HEK293T (cell line): ENCODE results near the gene TUBB4B.
"Not testable (repeated sequence)": the region's sequence is repeated elsewhere in the genome, so short reads cannot be mapped to it uniquely, and the experiment has no call there.

Experiments
- CTCF ChIA-PET: fragments of 350-600 bp; formaldehyde crosslinking; extraction: SDS; loops from one replicate; lab custom pipeline; 2021; ENCODE audit warnings: antibody characterized with exemption, inconsistent platforms; lab: Yijun Ruan, JAX
- POLR2A ChIA-PET: fragments of 350-600 bp; formaldehyde crosslinking; extraction: SDS; loops from one replicate; lab custom pipeline; 2020; ENCODE audit warnings: antibody characterized with exemption, inconsistent platforms; lab: Yijun Ruan, JAX
- DNase-seq: peaks from one replicate; pipeline ENCODE4 v3.0.0; 2012; ENCODE audit warnings: mixed read lengths; ENCODE audit errors: extremely low spot score
- ARNT ChIP-seq: fragments of 450-650 bp; IDR thresholded peaks from 2 replicates; pipeline ENCODE4 v1.6.1; 2017; ENCODE audit warnings: mild to moderate bottlenecking
- BHLHE40 ChIP-seq: fragments of 450-650 bp; IDR thresholded peaks from 2 replicates; pipeline ENCODE4 v1.6.1; 2016; ENCODE audit warnings: mild to moderate bottlenecking, moderate library complexity, borderline replicate concordance
- CTBP1 ChIP-seq: fragments of 450-650 bp; IDR thresholded peaks from 2 replicates; pipeline ENCODE4 v1.6.1; 2016; ENCODE audit warnings: borderline replicate concordance
- ELF4 ChIP-seq: fragments of 450-650 bp; IDR thresholded peaks from 2 replicates; pipeline ENCODE4 v1.6.1; 2017; ENCODE audit warnings: antibody characterized with exemption
- FOXA1 ChIP-seq: fragments of 450-650 bp; IDR thresholded peaks from 2 replicates; pipeline ENCODE4 v1.6.1; 2016; ENCODE audit warnings: mild to moderate bottlenecking
- FOXK2 ChIP-seq: fragments of 450-650 bp; IDR thresholded peaks from 2 replicates; pipeline ENCODE4 v1.6.1; 2016; ENCODE audit warnings: mild to moderate bottlenecking
- FOXM1 ChIP-seq: fragments of 450-650 bp; IDR thresholded peaks from 2 replicates; pipeline ENCODE4 v1.6.1; 2017; ENCODE audit warnings: mild to moderate bottlenecking, borderline replicate concordance
- HDGF ChIP-seq: fragments of 450-650 bp; IDR thresholded peaks from 2 replicates; pipeline ENCODE4 v1.6.1; 2017; ENCODE audit warnings: antibody characterized with exemption, borderline replicate concordance
- L3MBTL2 ChIP-seq: fragments of 450-650 bp; conservative IDR thresholded peaks from 2 replicates; pipeline ENCODE4 v1.6.1; 2016; ENCODE audit warnings: mild to moderate bottlenecking
- LEF1 ChIP-seq: fragments of 450-650 bp; IDR thresholded peaks from 2 replicates; pipeline ENCODE4 v1.6.1; 2017; ENCODE audit warnings: mild to moderate bottlenecking, borderline replicate concordance
- NFRKB ChIP-seq: fragments of 450-650 bp; IDR thresholded peaks from 2 replicates; pipeline ENCODE4 v1.6.1; 2016; ENCODE audit warnings: mild to moderate bottlenecking, moderate library complexity
- SP1 ChIP-seq: fragments of 450-650 bp; IDR thresholded peaks from 2 replicates; pipeline ENCODE4 v1.6.1; 2017
- SUZ12 ChIP-seq: fragments of 450-650 bp; IDR thresholded peaks from 2 replicates; pipeline ENCODE4 v1.6.1; 2016; ENCODE audit warnings: mild to moderate bottlenecking
- TARDBP ChIP-seq: fragments of 450-650 bp; IDR thresholded peaks from 2 replicates; pipeline ENCODE4 v1.6.1; 2016
- ZNF384 ChIP-seq: fragments of 450-650 bp; IDR thresholded peaks from 2 replicates; pipeline ENCODE4 v1.6.1; 2016
- TF ChIP-seq, protein P1 (sequence below): fragments of 450-650 bp; IDR thresholded peaks from 2 replicates; pipeline ENCODE4 v1.6.1; 2016

TUBB4B gene

DNA sequence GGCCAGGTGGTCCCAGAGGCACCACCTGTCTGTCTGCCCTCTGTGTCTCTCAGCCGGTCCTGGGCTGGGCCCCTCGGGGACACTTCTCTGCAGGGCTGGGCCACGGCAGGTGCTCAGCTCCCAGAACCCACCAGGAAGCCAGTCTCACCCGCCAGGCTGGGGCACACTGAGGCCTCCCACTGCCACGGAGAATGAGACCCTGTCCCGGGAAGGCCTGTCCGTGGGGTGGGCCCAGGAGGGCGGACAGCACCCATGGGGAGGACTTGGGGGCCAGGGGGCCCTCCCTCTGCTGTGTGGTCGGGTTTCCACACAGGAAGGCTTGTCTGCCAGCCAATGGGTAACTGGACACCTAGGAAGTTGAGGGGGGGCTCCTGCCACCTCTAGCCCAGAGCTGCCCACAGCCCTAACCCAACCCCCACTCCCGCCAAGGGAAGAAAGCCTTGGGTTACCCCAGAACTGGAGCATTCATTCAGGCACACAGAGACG, 4.1 kb upstream of the TUBB4B start:
- TF ChIP-seq CTBP1 (no peak), SUZ12 (no peak), TARDBP (no peak), FOXM1 (no peak), HDGF (no peak), ELF4 (no peak), FOXK2 (no peak), LEF1 (no peak), SP1 (no peak), BHLHE40 (no peak), NFRKB (no peak), FOXA1 (no peak), L3MBTL2 (no peak), ARNT (no peak), ZNF384 (no peak)
- TF ChIP-seq, protein P1, sequence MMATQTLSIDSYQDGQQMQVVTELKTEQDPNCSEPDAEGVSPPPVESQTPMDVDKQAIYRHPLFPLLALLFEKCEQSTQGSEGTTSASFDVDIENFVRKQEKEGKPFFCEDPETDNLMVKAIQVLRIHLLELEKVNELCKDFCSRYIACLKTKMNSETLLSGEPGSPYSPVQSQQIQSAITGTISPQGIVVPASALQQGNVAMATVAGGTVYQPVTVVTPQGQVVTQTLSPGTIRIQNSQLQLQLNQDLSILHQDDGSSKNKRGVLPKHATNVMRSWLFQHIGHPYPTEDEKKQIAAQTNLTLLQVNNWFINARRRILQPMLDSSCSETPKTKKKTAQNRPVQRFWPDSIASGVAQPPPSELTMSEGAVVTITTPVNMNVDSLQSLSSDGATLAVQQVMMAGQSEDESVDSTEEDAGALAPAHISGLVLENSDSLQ = no peak
- ChIA-PET POLR2A (interaction anchor here (0.7 to 2.3 kb wide), 7 partner anchors 12 to 150 kb away, joined by 3 to 10 read pairs (median 5); partner anchors contain the start of genes CYSRT1 and MAN1B1), CTCF (interaction anchor here (0.6 to 1.3 kb wide), 22 partner anchors 9 to 629 kb away, joined by 3 to 9 read pairs (median 4); partner anchors contain the start of genes CYSRT1, RNF224 and SAPCD2)
- no peak for DNase-seq

DNA sequence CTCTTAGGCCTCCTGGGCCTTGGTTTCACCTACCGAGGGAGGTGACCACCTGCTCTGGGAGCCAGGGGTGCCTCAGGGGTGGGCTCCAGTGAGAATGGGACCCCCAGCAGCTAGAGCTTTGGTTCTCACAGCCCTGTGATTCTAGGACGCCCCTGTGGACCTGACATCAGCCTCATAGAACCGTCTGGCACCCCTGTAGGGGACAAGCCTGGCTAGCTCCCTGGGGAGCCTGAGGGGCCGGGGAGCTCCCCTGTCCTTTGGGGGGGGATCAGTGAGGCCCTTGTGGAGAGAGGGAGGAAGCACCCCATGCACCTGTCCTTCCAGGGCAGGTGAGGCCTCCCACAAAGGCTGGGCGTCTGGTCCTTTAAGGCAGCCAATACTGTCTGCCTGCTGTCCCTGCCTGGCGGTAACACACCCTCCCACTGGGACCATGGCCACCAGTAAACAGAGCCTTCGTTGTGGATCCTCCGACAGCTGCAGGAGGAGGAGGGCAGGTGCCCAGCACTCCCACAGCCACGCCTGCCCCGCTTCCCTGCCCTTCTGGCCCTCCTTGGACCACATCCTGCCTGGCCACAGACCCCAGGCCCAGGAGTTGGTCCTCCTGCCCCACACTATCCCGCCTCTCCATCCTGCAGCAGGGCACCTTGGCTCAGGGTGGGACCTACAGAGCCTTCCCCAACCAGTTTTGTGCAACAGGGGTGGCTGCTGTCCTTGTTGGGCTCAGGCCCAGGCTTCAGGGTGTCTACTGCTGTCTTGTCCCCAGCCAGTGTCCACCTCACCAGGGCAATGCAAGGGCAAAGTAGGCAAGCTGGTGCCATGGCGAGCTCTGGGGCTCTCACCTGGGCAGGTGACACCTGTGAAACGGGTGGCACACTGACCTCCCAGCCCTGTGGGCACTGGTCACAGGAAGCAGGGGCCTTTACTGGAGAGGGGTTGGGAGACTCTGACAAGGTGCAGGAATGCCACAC, 3.0 kb upstream of the TUBB4B start:
- CTCF ChIA-PET = interaction anchor here (1.3 to 1.5 kb wide), 2 partner anchors 15 to 25 kb away, joined by 3 to 9 read pairs; no protein-coding TSS in a partner anchor
- POLR2A ChIA-PET = interaction anchor here (1.0 to 2.3 kb wide), 6 partner anchors 12 to 108 kb away, joined by 3 to 10 read pairs (median 4); partner anchors contain the start of gene SSNA1
- no peak for DNase-seq

DNA sequence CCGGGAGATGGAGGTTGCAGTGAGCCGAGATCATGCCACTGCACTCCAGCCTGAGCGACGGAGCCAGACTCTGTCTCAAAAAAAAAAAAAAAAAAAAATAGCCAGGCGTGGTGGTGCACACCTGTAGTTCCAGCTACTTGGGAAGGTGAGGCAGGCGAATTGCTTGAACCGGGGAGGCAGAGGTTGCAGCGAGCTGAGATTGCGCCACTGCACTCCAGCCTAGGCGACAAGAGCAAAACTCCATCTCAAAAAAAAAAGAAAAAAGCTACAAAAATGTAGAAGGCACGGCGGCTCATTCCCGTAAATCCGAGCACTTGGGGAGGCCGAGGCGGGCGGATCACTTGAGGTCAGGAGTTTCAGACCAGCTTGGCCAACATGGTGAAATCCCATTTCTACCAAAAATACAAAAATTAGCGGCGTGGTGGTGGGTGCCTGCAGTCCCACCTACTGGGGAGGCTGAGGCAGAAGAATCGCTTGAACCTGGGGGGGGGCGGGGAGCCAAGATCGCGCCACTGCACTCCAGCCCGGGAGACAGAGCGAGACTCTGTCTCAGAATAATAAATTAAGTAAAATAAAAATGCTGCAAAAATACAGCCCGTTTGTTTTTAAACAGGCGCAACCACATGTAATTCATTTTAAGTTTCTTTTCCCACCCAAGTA, 1.4 kb upstream of the TUBB4B start:
- CTCF ChIA-PET = interaction anchor here (0.7 to 1.5 kb wide), 4 partner anchors 12 to 169 kb away, joined by 3 to 9 read pairs (median 3); partner anchors contain the start of gene RNF224
- not testable (repeated sequence) for DNase-seq
- POLR2A ChIA-PET = interaction anchor here (0.7 to 2.2 kb wide), 15 partner anchors 14 to 220 kb away, joined by 3 to 90 read pairs (median 8); partner anchors contain the start of genes MAN1B1, NELFB, NSMF and RNF208

More for the DNA sequence above, 3.0 kb upstream of the TUBB4B start:
- TF ChIP-seq HDGF (no peak), ARNT (no peak), FOXM1 (no peak), FOXA1 (no peak), FOXK2 (no peak), NFRKB (no peak), ZNF384 (no peak)
- TF ChIP-seq, protein P1 = no peak

DNA sequence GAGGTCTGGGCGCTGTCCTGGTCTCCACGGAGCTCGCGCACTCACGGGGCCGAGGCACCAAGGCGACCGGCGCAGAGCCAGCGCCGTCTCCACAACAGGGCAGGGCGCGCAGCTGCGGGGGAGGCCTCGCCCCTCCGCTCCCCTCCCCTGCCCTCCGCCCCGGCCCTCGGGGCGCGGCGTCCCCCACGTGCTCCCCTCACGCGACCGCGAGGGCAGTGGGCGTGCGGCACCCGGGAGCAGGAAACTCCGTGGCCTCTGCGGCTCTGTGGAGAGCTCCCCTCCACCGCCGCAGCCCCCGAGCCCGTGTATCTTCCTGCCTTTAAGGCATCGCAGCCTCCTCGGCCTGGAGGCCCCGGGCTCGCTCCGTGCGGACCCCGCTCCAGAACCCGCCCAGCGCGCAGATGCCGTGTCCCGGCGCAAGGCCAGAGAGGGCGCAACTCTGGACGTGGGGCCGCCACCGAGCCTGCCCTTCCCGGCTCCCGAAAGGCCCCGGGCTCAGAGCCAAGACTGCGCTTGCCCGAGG, 708 bp upstream of the TUBB4B start:
- DNase-seq = peak; percentile 45
- ChIA-PET POLR2A (interaction anchor here (0.6 to 2.2 kb wide), 30 partner anchors 13 to 219 kb away, joined by 3 to 90 read pairs (median 5); partner anchors contain the start of genes CYSRT1, LRRC26, MAN1B1 and NELFB), CTCF (interaction anchor here (0.7 to 1.2 kb wide), 3 partner anchors 13 to 169 kb away, joined by 3 to 9 read pairs (median 3); partner anchors contain the start of gene RNF224)
- peak; percentile 82 for TF ChIP-seq L3MBTL2
- TF ChIP-seq ZNF384 = no peak

DNA sequence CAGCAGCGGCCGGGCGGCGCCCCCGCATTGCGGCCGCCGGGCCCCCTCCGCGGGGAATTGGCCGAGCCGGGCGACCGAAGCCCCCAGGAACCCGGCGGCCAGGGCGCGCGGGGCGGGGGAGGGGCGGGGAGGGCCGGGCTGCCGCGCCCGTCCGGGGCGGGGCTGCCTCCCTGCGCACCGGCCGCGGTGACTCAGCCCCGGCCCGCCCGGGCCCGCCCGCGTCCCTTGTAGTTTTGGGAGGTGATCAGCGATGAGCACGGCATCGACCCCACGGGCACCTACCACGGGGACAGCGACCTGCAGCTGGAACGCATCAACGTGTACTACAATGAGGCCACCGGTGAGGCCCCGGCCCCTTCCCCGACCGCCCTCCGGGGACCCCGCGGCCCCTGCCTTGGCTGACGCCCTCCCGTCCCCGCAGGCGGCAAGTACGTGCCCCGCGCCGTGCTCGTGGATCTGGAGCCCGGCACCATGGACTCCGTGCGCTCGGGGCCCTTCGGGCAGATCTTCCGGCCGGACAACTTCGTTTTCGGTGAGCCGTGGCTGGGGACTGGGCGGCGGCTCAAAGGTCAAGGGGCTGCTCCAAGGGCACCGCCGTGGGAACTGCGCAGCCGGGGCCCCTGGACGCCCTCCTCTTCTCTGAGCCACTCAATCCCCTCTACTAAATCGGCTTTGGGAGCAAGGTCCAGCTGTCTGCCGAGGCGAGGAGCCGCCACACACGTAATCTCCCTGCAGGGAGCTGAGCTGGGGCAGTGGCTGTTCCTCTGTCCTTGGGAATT, 592 bp downstream of the TUBB4B start:
- TF ChIP-seq CTBP1 (no peak), LEF1 (no peak), NFRKB (no peak), SP1 (no peak), FOXK2 (no peak), HDGF (no peak), FOXA1 (no peak)
- peak; percentile 35 for DNase-seq
- CTCF ChIA-PET = interaction anchor here (0.6 kb wide), 1 partner anchor 19 kb away, joined by 3 read pairs; no protein-coding TSS in a partner anchor
- POLR2A ChIA-PET = interaction anchor here (0.7 to 4.4 kb wide), 16 partner anchors 12 to 195 kb away, joined by 3 to 90 read pairs (median 4); partner anchors contain the start of genes ANAPC2, MAN1B1, NELFB and RNF208
